Fibroblast of peridontal ligament (primary cell): Measurements from ENCODE around the gene TMEM154.
A peak's percentile ranks its signal among the peaks of the same experiment; 100 is the strongest.

Experiments used
- DNase-seq: peaks from one replicate; pipeline ENCODE4 v3.0.0-alpha.2; 2010; ENCODE audit errors: extremely low read depth

TMEM154 gene

DNA sequence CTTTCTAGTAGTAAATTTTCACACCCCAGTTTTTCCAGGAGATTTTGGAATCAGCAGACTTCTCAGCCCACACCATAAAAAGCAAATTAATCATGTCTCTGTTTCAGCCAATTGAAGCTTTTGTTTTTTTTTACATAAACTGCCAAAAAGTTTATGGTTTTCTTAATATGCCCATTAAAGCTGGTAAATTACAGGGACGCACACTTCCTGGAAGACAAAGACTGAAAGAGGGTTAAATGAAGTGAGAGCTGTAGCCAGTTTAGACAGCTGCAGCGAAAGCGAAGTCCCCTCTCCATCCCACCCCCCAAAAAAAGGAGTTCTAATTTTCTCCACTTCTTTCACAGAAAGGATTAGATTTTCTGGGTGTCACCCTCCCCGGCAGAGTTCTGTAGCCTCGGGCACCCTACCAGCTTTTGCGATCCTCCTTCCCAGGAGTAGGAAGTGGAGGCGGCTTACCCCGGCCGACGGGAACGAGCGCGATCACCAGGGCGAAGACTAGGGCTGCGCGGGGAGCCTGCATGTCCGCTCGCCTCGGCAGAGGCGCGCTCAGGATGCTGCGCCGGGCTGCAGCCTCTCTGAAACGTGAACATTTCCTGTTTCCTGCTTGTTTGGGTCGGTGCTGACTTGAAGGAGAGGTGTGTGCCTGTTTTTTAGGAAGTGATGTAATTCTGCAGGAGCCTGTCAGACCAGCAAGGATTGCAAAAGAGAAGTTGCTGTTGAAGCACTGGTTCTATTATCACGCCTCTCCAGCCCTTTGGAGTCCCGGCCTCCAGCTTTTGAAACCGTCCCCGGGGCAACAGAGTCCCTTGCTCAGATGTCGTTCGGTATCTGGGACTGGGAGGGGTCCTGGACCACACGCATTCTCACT is at the start of gene TMEM154:
TMEM154 (minus strand) TSS at position 584 of the 868 bp plus-strand sequence; CDS start at position 520, 64 bp downstream.
- DNase-seq = peak; percentile 38

DNA sequence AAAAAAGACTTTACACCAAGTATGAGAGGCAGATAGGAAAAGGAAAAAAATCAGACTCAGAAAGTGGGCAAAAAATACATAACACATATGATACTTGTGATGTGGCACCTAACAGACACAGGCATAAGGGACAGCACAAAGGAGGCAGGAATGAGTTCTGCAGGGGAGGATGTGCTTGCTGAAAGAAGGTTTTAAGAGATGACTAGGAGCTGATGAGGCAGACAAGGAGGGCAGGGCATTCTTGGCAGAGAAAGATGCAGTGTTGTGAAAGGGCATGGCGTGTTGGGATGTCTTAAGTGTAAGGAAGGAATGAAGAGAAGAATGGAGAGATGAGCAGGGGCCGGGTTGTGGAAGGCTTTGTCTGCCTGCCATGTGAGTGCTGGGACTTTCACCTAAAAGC is 49.7 kb upstream of the TMEM154 start:
- peak; percentile 24 for DNase-seq

DNA sequence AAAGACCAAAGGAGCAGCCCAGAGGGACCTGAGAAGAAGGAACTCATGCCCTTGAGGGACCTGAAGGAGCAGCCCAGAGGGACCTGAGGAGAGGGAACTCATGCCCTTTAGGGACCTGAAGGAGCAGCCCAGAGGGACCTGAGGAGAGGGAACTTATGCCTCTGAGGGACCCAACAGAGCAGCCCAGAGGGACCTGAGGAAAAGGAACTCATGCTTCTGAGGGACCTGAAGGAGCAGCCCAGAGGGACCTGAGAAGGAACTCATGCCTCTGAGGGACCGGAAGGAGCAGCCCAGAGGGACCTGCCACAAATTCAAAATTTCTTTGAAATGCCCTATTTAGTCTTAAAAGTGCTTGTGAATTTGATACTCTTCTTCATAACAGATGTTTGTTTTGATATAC is 48.5 kb upstream of the TMEM154 start:
- DNase-seq = no peak

- DNase-seq = no peak
Observed at GRCh38 chr4:152727784-152728183, 48.0 kb upstream of the TMEM154 start.

DNA sequence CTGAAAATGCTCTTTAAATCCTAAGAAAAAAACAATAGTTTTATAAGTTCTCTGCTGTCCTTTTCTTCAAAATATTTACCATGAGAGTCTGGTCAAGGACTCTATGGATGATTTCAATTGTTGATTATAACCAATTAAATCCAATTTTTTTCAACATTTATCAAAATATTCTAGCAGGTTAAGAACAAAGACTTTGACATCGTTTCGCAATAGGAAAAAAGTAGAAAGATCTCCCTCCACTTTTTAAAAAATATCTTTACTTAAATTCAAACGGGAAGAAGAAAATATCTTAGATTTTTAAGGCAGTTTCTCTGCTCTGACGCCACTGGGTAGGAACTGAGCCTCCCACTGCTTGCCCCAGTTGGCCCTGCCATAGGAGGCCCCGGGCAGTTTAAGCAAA is 44.7 kb upstream of the TMEM154 start:
- no peak for DNase-seq

- DNase-seq = no peak
Observed at GRCh38 chr4:152723236-152723635, 43.4 kb upstream of the TMEM154 start.

- no peak for DNase-seq
Observed at GRCh38 chr4:152719801-152720556, 40.2 kb upstream of the TMEM154 start.

DNA sequence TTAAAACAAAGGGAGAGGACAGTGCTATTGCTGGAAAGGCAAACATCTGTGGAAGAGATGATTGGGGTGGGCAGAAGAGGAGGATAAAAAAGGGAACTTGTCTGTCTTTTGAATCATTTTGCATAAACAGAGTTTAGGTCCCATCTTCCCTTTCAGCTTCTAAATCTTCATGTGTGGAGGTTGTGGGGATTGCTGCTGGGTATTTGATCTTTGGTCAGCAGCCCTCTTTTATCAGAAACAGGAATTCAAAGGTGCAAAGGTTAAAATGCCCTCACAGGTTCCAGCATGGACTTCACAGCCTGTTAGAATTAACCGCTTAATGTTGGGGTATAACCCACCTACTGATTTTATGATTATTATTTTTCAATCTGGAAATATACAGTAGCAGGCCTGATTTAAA is 39.5 kb upstream of the TMEM154 start:
- no peak for DNase-seq

DNA sequence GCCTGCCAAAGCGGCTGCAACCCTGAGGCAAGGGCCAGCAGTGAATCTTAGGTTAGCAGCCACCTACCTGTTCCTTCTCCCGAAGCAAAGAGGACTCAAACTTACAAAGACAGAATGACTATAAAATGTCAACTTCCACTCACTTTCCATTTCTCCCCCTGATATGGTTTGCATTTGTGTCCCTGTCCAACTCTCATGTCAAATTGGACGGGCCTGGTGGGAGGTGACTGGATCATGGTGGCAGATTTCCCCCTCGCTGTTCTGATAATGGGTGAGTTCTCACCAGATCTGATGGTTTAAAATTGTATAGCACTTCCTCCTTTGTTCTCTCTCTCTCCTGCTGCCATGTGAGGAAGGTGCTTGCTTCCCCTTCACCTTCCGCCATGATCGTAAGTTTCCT is 35.3 kb upstream of the TMEM154 start:
- no peak for DNase-seq

DNA sequence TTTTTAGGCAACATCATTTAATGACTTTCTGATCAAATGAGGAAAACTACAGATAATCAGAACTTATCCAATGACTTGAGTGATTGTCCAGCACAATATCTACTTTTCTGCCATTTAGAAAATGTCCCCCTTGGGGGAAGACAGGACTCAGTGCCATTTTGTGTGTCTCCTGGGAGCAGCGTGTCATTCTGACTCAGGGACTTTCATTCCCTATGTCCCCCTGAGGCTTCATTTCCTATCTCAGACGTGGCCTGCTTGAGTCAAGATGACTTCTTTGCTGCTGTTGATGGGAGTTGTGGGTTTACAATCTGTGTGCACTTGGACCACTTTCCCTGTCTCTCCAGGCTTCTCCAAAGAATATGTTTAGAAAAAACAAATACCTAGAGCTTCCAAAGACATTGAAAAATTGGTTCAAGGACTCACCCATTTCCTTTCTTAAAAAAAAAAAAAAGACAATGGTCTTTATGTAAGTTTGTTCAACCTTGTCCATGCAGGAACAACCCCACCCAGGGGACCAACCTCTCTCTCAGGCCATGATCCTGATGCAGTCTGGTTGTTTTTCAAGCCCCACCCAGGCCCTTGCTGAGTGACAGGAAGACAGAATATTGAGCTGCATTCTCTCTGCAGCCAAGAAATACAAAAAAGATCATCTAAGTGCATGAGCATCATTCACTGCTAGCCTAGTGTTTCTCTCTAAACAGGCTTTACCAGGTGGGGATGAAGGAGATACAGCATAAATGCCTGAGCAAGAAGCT is 34.3 kb upstream of the TMEM154 start:
- DNase-seq = no peak

- no peak for DNase-seq
Observed at GRCh38 chr4:152709675-152710438, 30.1 kb upstream of the TMEM154 start.

DNA sequence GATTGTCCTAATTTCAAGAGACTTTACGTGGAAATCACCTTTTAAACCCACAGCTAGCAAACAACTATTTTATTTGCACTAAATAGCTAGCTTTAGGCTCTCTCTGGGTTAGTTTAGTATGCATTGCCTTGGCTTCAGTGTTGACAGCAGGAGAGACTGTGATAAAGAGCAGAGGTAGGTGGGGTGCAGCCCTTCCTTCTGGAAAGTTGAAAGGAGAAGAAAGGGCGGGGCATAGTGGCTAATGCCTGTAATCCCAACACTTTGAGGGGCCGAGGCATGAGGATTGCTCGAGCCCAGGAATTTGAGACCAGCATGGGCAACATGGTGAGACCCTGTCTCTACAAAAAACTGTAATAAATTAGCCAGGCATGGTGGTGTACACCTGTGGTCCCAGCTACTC is 29.0 kb upstream of the TMEM154 start:
- DNase-seq = no peak

DNA sequence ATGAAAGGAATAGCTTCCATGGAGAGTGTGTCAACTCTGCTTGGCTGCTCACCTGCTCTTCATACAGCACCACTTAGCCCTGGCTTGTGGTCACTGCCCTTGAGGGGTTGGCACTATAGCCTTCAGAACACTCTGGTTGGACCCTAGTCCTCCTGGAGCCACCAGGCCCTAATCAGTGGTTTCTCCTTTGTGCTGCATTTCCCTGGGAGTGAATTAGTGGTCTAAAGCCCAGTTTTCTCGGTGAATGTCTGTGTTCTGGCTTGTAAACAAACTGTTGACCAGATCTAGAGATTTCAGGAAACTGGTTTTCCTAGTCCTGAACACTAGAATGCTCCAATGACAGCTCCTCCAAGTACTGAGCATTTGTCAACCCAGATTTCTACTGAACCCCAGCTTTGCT is 28.6 kb upstream of the TMEM154 start:
- no peak for DNase-seq

DNA sequence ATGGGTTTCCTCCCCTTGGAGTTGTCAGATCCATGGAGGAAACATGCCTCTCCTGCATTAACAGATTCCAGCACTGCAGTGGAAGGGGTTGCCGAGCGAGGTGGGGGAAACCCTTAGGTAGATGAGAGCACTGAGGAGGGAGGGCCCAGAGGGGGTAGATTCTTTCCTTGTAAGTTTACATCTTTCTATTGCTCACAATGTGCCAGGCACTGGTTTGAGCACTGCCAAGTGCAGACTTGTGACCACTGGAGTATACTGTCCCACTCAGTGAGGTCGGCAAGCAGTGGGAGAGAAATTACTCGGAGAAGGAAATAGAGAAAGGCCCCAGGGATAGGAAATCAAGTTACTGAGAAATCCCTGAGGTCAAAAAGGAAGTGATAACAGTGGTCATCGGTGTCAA is 27.8 kb upstream of the TMEM154 start:
- DNase-seq = no peak

- no peak for DNase-seq
Observed at GRCh38 chr4:152705903-152706302, 26.1 kb upstream of the TMEM154 start.

- DNase-seq = no peak
Observed at GRCh38 chr4:152704788-152705187, 25.0 kb upstream of the TMEM154 start.

GRCh38 chr4:152700151-152700550 is 20.4 kb upstream of the TMEM154 start:
- no peak for DNase-seq

DNA sequence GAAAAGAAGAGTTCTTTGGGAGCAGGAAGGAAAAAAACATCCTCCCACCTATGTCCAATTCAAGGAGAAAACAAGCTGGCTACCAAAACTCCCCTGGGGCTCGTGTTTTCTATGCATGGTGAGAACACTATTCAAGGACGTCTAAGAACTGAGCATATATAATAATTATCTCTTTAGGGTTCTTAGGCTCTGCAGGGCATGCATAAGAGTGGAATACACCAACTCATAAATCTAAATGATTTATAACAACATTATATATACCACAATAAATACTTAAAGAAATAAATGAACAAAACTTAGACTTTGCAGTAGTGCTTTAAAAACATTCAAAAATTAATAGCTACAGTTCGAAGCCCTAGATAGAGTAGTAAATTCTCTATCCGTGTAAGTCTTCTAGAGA is 19.5 kb upstream of the TMEM154 start:
- DNase-seq = no peak

- no peak for DNase-seq
Observed at GRCh38 chr4:152698089-152698499, 18.3 kb upstream of the TMEM154 start.

GRCh38 chr4:152697284-152698088 is 17.7 kb upstream of the TMEM154 start:
- no peak for DNase-seq
